ENCODE data around the gene GRIK1.

Gene GRIK1

DNA sequence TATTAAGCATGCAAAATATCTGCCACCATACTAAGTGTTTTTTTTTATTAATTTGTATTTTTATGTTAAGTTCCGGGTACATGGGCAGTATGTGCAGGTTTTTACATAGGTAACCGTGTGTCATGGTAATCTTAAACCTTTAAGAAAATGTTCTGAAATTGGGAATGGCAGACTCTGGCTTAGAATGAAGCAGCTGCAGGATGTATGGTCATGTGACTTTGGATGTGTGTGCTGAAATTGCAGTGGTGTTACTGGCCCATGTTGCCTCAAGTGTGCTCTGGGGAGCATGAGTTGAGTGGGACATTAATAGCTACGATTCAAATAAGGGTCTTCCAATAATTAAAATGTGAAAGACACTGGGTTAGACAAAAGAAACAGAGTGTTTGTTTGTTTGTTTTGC is 6.7 kb downstream of the GRIK1 start:
- in situ Hi-C loops (cut with HindIII; ENCODE audit: low pct_ligation_motif_present, low pct_unique_long_range_greater_than_20kb, low sequenced_read_pairs) = no loop called here
- no peak for DNase-seq

DNA sequence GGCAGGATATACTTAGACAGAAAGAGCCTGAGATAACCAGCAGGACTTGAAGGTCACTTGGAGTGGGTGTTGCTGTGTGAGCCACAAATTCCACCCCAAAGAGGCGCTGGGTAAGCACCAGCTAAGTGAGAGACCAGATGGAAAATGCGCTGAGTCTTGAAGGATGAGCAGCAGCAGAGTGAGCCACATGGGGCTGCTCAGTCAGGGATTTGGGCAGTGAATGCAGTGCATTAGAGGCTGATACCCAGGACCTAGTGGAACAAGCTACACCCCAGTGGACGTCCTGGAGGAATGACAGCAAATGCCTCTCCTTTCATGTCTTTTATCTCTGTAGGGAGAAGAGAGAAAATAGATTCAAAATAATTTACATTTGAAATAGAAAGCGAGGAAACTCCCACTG is 11.3 kb downstream of the GRIK1 start:
- no peak for DNase-seq
- in situ Hi-C loops (cut with HindIII; ENCODE audit: low pct_ligation_motif_present, low pct_unique_long_range_greater_than_20kb, low sequenced_read_pairs) = no loop called here

DNA sequence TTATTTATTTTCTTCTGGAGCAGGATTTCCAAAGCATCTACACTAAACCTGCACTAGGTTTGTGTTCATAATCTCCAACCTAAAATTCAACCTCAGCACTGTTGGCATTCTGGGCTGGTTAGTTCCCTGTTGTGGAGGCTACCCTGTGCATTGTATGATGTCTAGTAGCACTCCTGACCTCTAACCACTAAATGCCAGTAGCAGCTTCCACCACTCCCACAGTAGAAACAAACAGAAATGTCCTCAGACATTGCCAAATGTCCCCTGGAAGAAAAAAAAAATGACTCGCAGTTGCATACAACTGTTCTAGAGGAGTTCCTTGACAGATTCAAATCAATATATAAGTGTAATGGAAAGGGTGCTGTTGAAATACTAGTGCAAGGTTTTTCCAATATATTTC is 18.9 kb downstream of the GRIK1 start:
- no peak for DNase-seq
- in situ Hi-C loops (cut with HindIII; ENCODE audit: low pct_ligation_motif_present, low pct_unique_long_range_greater_than_20kb, low sequenced_read_pairs) = no loop called here

DNA sequence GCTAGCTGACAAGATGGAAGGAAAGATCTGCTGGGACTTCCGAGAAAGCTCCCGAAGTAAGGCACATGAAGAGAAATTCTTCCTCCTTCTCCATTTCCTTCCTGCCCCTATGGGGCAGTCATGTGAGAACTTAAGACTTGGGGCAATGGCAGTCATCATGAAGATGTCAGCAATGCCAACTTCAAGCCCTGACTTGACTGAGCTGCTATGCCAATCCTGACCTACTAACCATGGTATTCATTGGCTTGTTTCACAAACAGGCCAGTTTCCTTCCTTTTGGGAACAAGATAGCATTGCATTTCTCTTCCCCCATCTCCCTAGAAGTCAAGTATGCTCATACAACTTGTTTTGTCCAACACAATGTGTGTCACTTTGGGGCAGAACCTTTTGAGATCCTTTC is 25.5 kb downstream of the GRIK1 start:
- no peak for DNase-seq
- in situ Hi-C loops (cut with HindIII; ENCODE audit: low pct_ligation_motif_present, low pct_unique_long_range_greater_than_20kb, low sequenced_read_pairs) = no loop called here

DNA sequence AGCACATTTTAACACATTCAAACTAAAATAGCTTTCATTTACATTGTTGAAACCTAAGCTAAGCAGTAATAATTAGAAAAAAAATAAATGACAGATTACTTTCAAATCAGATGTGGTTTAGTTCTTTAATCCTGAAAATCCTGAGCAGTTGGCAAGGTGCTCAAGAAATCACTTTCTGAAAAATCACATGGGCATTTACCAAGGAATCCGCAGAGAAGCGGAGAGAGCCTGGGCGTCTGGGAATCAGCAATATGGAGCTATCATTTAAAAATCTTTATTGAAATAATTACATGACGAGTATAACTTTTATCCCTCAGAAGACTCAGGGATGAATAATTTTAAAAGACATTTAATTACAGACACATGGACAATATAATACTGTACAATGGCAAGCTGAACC is 30.2 kb downstream of the GRIK1 start:
- no peak for DNase-seq
- in situ Hi-C loops (cut with HindIII; ENCODE audit: low pct_ligation_motif_present, low pct_unique_long_range_greater_than_20kb, low sequenced_read_pairs) = no loop called here

DNA sequence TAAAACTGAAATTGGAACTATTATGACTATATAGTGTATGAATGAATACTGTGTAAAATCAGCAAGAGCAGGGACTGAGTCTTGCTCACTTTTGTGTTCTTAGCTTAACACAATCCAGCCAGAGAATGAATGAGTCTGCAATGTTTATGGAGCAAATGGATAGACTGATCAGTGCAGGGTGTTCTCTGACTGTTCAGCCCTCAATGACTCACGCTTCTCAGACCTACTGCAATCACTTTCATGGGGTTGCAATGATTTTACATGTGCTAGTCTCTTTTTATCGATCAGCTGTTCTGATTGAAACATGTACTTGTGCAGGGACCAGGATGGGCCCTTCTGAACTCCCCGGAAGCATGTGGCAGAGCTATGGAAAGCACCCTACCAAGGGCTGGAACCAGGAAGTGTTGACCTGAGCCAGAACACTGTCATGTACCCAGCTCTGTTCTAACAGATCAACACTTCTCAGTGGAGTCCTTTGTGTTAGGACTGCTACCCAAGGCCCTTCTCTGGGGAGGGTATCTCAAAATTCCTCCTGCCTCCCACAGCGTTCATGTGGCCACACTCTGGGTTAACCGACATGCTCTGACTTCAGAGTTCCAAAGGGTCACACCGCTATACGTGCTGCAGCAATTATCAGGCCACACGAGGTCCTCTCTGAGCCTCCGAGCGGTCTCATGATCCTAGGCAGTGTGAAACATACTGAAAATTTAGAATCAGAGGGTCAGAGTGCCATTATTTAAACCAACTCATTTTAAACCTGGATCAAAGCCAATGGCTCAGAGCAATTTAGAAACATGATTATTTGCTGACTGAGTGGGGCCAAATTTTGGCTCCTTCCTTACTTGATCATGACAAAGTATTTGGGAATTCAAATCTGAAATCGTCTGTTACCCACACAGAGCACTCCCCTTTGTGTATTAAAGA is 35.2 kb downstream of the GRIK1 start:
- no peak for DNase-seq
- in situ Hi-C loops (cut with HindIII; ENCODE audit: low pct_ligation_motif_present, low pct_unique_long_range_greater_than_20kb, low sequenced_read_pairs) = no loop called here

DNA sequence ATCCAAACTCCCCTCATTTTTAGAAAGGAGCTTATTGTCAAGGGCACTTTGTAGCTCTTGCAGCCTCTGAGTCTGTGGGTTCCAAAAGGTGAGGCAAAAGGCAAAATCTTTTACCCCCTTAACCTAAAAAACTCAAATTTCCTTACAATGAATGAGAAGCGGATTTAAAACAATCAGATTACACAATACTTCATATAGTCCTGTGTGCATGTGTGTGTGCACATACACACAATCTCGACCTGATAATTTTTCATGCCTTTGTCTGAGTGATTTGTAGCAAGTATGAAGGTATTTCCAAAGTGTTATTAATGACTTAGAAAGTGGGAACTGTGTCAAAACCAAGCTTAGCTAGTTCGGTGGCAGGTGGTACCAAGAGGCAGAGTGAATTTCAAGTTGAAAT is 42.9 kb downstream of the GRIK1 start:
- in situ Hi-C loops (cut with HindIII; ENCODE audit: low pct_ligation_motif_present, low pct_unique_long_range_greater_than_20kb, low sequenced_read_pairs) = no loop called here
- no peak for DNase-seq

DNA sequence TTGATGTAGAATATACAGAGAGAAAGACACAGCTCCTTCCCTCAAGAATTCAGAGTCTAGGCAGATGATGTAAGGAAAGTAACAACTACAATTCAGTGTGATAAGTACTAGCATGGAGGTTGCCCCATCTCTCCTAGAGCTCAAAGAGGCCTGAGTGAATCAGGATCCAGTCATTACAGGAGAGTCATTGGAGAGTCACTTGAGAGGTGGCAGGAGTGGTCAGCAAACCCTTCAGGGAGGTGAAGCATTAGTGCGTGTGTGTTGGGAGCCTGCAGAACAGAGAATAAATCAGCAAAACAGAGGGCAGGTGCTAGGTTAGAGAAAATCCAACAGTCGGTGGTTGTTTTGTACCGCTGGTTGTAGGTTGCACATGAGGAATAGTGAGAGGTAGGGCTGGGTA is 46.1 kb downstream of the GRIK1 start:
- no peak for DNase-seq
- in situ Hi-C loops (cut with HindIII; ENCODE audit: low pct_ligation_motif_present, low pct_unique_long_range_greater_than_20kb, low sequenced_read_pairs) = no loop called here

DNA sequence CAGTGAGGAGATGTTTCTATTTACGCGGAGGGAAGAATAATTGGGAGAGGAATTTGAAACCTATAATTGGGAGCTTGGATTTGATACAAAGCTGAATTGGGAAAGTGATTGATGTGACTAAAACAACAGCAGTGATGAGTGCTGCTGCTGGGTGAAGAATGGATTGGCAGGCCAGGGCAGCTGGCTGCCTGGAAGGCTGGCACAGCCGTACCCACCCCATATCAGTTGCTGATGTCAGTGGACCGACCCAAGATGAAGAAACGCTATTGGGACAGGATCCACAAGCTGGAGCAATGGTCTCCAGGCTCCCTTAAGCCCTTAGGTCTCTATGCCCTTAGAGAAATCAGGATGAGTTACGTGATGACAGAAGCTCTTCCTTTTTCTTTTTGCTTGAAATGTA is 47.4 kb downstream of the GRIK1 start:
- no peak for DNase-seq
- in situ Hi-C loops (cut with HindIII; ENCODE audit: low pct_ligation_motif_present, low pct_unique_long_range_greater_than_20kb, low sequenced_read_pairs) = no loop called here

DNA sequence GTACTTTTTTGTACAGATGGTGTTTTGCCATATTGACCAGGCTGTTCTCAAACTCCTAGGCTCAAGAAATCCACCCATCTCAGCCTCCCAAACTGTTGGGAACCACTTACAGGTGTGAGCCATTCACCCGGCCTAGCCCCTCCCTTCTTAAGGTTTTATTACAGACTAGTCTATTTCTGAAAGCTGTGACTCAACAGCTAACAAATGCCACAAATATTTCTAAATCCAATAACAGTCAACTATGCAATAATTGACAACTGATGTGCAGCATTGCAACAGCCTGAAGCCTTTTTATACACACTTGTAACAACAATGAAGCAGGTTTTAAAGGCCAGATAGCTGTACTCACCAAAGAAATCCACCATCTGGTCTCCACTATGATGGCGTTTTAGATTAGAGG is 51.4 kb downstream of the GRIK1 start:
- in situ Hi-C loops (cut with HindIII; ENCODE audit: low pct_ligation_motif_present, low pct_unique_long_range_greater_than_20kb, low sequenced_read_pairs) = no loop called here
- no peak for DNase-seq

DNA sequence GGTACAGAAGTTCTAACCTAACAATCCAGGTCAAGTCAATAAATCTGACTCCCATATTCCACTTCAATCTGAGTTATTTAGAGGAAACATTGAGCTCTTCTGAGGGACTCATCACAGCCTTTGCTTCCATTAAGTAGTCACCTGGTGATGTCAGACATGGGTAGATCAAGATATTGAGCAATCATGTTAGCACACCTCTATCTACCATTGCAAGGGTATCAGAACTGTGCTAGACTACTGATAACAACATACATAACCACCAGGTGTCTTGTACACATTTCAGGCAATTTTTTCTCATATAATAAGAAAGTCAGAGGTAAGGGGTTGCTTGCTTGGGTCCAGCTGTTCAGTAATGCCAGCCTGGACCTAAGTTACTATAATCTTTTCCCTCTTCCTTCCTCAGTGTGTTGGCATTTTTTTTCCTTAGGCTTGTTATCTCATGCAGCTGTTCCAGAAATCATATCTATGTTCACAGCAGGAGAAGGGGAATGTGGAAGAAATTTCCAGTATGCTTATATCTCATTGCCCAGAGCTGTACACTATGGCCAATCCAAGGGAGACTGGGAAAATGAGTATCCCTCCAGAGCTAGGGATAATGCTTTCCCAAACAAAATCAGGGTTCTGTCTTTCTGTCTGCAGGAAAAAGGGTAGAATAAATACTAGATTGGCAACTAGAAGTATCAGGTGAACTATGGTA is 52.3 kb downstream of the GRIK1 start:
- DNase-seq = no peak
- in situ Hi-C loops (cut with HindIII; ENCODE audit: low pct_ligation_motif_present, low pct_unique_long_range_greater_than_20kb, low sequenced_read_pairs) = no loop called here

DNA sequence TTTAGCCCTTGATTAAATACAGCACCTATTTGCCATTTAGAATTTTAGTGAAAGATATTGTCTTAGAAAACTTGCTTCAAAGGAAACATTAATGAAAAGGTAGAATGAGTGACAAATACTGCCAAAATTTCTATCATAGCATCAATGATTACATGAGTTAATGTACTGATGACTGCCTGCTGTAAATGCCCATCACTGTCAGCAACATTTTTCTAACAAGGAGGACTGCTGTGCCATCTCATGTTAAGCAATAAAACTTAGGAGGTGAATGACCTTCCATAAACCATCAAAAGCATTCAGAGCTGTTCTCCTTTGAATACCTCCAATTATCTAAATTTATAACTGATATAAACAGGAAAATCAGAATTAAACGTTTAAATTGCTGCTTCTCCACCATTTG is 54.3 kb downstream of the GRIK1 start:
- DNase-seq = no peak
- in situ Hi-C loops (cut with HindIII; ENCODE audit: low pct_ligation_motif_present, low pct_unique_long_range_greater_than_20kb, low sequenced_read_pairs) = no loop called here

DNA sequence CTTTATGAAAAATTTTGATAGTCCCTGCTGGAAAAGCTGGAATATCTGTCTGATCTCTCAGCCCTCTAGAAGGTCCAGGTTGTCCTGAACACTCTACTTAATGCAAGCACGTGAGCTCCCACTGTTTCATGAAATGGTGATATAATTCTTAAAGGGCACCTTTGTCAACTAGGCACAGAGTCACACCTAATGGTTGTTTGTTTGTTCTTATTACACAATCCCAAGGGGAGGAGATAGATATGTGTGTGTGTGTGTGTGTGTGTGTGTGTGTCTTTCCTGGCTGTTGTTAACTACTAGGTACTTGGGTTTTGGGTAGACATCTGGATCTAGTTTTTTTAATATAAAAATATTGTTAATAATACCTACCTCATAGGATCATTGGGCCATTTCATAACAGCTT is 63.9 kb downstream of the GRIK1 start:
- no peak for DNase-seq
- in situ Hi-C loops (cut with HindIII; ENCODE audit: low pct_ligation_motif_present, low pct_unique_long_range_greater_than_20kb, low sequenced_read_pairs) = no loop called here

DNA sequence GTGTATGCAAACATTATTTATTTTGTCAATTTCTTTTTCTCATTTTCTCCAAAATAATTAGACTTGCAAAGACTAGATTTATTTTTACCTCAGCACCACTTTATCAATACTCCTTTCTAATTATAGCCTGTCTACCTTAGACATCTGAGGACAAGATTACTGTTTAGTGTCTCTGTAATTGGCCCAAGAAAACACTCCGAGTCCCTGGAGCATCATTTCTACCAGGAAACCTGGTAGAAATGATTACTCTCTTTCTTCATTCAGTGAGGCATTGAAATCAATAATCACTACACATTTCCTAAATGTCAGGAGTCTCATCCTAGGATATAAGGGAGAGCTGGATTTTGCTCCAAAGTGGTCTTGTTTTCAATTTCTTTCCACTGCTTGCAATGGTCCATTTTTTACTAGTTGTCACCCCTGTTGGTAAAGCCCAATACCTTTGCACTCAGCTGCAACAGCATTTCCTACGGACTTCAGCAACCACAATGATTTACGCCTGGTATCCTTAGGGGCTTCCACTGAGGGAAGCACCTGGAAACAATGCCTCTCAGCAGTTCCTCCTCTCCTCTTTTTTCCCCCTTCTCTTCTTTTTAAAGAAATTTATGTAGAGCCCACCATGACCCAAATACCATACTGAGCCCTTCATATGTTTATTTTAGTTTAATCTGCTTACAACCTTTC is 64.6 kb downstream of the GRIK1 start:
- DNase-seq = no peak
- in situ Hi-C loops (cut with HindIII; ENCODE audit: low pct_ligation_motif_present, low pct_unique_long_range_greater_than_20kb, low sequenced_read_pairs) = no loop called here

DNA sequence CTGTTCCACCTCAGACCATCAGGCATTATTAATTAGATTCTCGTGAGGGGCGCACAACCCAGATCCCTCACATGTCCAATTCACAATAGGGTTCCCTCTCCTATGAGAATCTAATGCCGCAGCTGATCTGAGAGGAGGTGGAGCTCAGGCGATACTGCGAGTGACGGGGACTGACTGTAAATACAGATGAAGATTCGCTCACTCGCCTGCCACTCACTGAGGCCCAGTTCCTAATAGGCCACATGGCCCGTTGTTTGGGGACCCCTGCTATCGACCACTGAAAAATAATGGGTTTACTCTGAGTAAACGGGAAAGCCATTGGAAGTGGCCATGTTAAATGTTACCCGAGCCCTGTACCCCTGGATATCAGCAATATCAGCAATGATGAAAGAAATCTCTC is 65.9 kb downstream of the GRIK1 start:
- in situ Hi-C loops (cut with HindIII; ENCODE audit: low pct_ligation_motif_present, low pct_unique_long_range_greater_than_20kb, low sequenced_read_pairs) = no loop called here
- no peak for DNase-seq

DNA sequence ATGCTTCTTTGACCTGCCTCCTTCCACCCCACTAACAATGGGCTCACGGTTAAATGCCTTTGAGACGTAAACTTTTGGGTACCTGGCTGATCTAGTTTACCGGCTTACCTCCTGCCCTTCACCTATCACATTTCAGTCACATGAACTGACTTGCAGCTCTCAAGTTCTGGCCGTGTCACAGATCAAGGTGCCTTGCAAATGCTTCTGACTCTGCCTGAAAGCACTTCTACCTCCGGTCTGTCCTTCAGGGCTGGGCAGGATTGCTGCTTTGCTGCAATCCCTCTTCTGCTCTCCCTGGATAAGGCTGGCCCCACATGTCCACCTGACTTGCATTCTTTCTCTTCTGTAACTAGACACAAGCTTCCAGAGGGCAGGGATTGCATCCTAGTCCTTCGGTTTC is 69.0 kb downstream of the GRIK1 start:
- no peak for DNase-seq
- in situ Hi-C loops (cut with HindIII; ENCODE audit: low pct_ligation_motif_present, low pct_unique_long_range_greater_than_20kb, low sequenced_read_pairs) = no loop called here

DNA sequence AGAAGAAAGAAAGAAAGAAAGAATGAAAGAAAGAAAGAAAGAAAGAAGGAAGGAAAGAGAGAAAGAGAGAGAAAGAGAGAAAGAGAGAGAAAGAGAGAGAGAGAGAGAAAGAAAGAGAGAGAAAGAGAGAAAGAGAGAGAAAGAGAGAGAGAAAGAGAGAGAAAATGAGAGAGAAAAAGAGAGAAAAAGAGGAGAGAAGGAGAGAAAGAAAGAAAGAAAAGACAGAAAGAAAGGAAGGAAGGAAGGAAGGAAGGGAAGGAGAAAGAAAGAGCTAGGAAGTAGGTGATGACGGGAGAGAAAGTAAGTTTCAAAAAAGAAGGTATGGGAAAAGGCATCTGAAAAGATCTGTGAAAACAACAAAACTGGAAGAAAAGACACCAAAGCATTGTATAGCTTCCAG is 72.0 kb downstream of the GRIK1 start:
- no peak for DNase-seq
- in situ Hi-C loops (cut with HindIII; ENCODE audit: low pct_ligation_motif_present, low pct_unique_long_range_greater_than_20kb, low sequenced_read_pairs) = no loop called here

DNA sequence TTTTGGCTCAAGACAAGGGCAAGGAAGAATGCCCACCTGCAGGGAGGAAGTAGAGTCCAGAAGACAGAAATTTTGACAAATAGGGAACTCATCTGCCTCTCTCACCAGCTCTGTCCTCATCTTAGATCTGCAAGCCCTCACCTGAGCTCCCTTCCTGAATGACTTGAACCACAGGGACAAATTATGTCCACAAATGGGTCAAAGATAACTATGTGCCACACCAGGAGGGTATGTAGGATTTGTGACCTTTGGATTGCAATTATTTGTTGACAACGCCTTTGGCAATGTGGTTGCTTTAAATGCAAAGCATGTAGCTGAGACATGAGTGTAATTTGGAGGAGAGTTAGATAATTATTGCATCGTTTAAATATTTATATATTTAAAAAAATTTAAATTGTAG is 79.5 kb downstream of the GRIK1 start:
- in situ Hi-C loops (cut with HindIII; ENCODE audit: low pct_ligation_motif_present, low pct_unique_long_range_greater_than_20kb, low sequenced_read_pairs) = no loop called here
- DNase-seq = no peak

DNA sequence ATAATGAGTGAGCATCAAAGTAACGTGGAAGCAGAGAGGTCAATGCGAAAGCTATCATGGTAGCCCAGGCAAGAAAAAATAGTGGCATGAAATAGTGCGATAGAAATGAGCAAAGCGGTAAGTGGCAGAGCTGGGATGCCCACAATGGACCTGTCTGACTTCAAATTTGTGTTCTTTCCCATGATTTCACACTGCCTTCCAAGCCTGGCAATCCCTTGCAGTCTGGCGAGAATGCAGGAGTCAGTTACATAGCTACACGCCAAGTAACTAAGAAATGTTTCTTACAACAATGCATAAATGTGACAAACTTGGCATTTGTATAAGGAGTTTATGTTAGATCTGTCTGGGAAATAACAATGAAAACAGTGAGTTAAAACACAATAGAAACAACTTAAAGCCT is 82.6 kb downstream of the GRIK1 start:
- no peak for DNase-seq
- in situ Hi-C loops (cut with HindIII; ENCODE audit: low pct_ligation_motif_present, low pct_unique_long_range_greater_than_20kb, low sequenced_read_pairs) = no loop called here

DNA sequence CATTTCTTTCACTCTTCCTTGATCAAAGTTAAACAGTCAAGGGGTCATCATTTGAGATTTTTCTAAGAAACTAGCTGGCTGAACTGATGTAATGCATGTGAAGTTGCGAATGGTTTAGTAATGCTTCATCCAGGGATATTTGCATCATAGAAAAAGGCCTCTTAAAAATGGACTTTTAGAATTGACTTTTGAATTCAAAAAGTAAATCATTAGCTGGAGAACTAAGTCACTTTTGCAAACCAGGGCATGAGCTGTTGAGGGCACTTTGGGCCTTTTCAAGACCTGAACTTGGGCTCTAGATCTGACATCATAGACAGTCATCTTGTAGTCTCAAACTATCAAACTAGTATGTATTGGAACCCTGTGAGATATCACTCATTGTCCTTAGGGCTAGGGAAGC is 85.0 kb downstream of the GRIK1 start:
- DNase-seq = no peak
- in situ Hi-C loops (cut with HindIII; ENCODE audit: low pct_ligation_motif_present, low pct_unique_long_range_greater_than_20kb, low sequenced_read_pairs) = no loop called here

Data from ACHN (cell line).